Gastroesophageal sphincter (tissue), 4 donors: ENCODE results near the gene STK32B. TPM values are rescaled to one million over a fixed set of nuclear protein-coding genes. Genes with fewer than 3 reads are reported as not detected.

ENCODE experiments used
- ATAC-seq: fragments of 150-250 bp; one replicate; pipeline ENCODE4 v1.9.1; 2016; ENCODE audit warnings: mild to moderate bottlenecking, moderate library complexity
- H3K27ac ChIP-seq, 4 donors: fragments of 200-600 bp; sonication (generic) in 3 of 4; 1 replicate in 3 of 4; 2 replicates in 1 of 4; pipeline ENCODE4 v1.5.1; 2016 to 2019
- H3K27me3 ChIP-seq: fragments of 200-600 bp; sonication (generic); one replicate; pipeline ENCODE4 v1.5.1; 2019
- H3K36me3 ChIP-seq, 2 donors: fragments of 200-600 bp; sonication (generic); one replicate each; pipeline ENCODE4 v1.5.1; 2019; ENCODE audit warnings: control low read depth in 1 of 2
- H3K4me1 ChIP-seq, 3 donors: fragments of 200-600 bp; sonication (generic); 1 replicate in 2 of 3; 2 replicates in 1 of 3; pipeline ENCODE4 v1.5.1; 2016 to 2019; ENCODE audit warnings: control low read depth in 2 of 3
- H3K4me3 ChIP-seq, 2 donors: fragments of 200-600 bp; sonication (generic); one replicate each; pipeline ENCODE4 v1.5.1; 2019; ENCODE audit warnings: mild to moderate bottlenecking in 1 of 2, moderate library complexity in 1 of 2
- H3K9me3 ChIP-seq, 3 donors: fragments of 200-600 bp; sonication (generic); one replicate each; pipeline ENCODE4 v1.5.1; 2017 to 2019; ENCODE audit warnings: control low read depth in 2 of 3
- EP300 ChIP-seq: sonication (generic); formaldehyde crosslinking; IDR thresholded peaks from one replicate; pipeline ENCODE4 v1.6.1; 2017; ENCODE audit warnings: antibody characterized with exemption, mild to moderate bottlenecking
- POLR2A ChIP-seq, 2 donors: fragments of 450-650 bp; IDR thresholded peaks; one replicate each; pipeline ENCODE4 v1.6.1; 2017; ENCODE audit warnings: antibody characterized with exemption in 2 of 2, mild to moderate bottlenecking in 2 of 2, moderate library complexity in 1 of 2
- POLR2AphosphoS5 ChIP-seq: sonication (generic); formaldehyde crosslinking; IDR thresholded peaks from one replicate; pipeline ENCODE4 v1.6.1; 2017; ENCODE audit warnings: antibody characterized with exemption
- WGBS, 2 donors: methylation state at CpG; one replicate each; pipeline ENCODE4 v1.1.5; 2018; ENCODE audit warnings: low coverage in 1 of 2; 5-methylcytosine and 5-hydroxymethylcytosine counted together
- total RNA-seq, 4 donors: library from RNA; depleted of rRNA; stranded (reverse); fragments of >200 nt; gene quantifications; one replicate each; pipeline ENCODE4 v1.1.0, GENCODE V29; 2016
- TF ChIP-seq, protein P1 (sequence below), 4 experiments: fragments of 200-600 bp in 2 of 4; fragments of 450-650 bp in 2 of 4; sonication (generic) in 1 of 4; IDR thresholded peaks; one replicate each; pipeline ENCODE4 v1.5.1; 2017 to 2019; ENCODE audit warnings: antibody characterized with exemption in 4 of 4, mild to moderate bottlenecking in 2 of 4, moderate library complexity in 2 of 4

STK32B gene
- total RNA-seq, 4 donors from 2014 or later: 1.9 to 5.3 (median 2.4) TPM

DNA sequence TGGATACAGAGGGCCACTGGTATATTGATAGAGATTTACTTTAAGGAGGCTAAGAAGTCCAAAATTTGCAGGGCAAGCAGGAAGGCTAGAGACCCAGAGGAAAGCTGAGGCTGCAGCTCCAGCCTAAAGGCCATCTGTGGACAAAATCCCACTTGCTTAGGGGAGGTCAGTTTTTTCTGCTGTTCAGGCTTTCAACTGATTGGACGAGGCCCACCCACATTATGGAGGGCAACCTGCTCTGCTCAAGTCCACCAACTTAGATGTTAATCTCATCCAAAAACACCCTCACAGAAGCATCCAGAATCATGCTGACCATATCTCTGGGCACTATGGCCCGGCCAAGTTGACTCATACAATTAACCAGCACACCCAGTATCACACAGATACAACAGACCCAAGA lies 480.8 kb downstream of the STK32B start:
- Histone ChIP-seq H3K27ac (no peak overlapping the region), H3K9me3 (peaks cover 0 to 10% (median 0%) of the 10 kb centered on the region in 3 donors), H3K36me3 (peaks cover 0 to 76% of the 10 kb centered on the region in 2 donors), H3K4me1 (no peaks in the 10 kb centered on the region), H3K27me3 (no peaks in the 10 kb centered on the region), H3K4me3 (no peak overlapping the region)
- no peak for ATAC-seq
- TF ChIP-seq, protein P1, sequence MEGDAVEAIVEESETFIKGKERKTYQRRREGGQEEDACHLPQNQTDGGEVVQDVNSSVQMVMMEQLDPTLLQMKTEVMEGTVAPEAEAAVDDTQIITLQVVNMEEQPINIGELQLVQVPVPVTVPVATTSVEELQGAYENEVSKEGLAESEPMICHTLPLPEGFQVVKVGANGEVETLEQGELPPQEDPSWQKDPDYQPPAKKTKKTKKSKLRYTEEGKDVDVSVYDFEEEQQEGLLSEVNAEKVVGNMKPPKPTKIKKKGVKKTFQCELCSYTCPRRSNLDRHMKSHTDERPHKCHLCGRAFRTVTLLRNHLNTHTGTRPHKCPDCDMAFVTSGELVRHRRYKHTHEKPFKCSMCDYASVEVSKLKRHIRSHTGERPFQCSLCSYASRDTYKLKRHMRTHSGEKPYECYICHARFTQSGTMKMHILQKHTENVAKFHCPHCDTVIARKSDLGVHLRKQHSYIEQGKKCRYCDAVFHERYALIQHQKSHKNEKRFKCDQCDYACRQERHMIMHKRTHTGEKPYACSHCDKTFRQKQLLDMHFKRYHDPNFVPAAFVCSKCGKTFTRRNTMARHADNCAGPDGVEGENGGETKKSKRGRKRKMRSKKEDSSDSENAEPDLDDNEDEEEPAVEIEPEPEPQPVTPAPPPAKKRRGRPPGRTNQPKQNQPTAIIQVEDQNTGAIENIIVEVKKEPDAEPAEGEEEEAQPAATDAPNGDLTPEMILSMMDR (IDR thresholded peaks at IDR 0.05): no peak
- TF ChIP-seq POLR2A (IDR thresholded peaks at IDR 0.05) (no peak), EP300 (no peak), POLR2AphosphoS5 (no peak)
- 76% methylated on average over 2 of the region's 2 CpGs; no CpG with 5 or more reads in 1 of the 2 donors for WGBS, 2 donors

DNA sequence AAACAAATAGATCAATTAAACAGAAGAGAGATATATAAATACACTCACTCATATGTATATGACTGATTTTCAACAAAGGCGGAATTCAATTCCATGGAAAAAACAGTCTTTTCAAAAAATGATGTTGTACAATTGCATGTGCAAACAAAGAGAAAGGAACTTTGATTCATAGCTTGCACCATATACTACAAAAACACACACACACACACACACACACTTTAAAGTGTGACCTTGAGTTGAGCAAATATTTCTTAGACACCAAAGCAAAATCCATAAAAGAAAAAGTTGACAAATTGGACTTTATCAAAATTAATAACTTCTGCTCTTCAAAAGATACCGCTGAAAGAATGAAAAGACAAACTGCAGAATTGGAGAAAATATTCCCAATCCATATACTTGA lies 488.3 kb downstream of the STK32B start:
- Histone ChIP-seq H3K36me3 (peaks cover 0 to 15% of the 10 kb centered on the region in 2 donors), H3K4me3 (no peak overlapping the region), H3K27ac (no peak overlapping the region), H3K27me3 (no peaks in the 10 kb centered on the region), H3K9me3 (peaks cover 0 to 10% (median 0%) of the 10 kb centered on the region in 3 donors), H3K4me1 (no peaks in the 10 kb centered on the region)
- TF ChIP-seq POLR2AphosphoS5: no peak
- no peak for TF ChIP-seq EP300
- TF ChIP-seq POLR2A (IDR thresholded peaks at IDR 0.05): no peak
- TF ChIP-seq, protein P1 (IDR thresholded peaks at IDR 0.05): no peak
- ATAC-seq: no peak
- WGBS, 2 donors: 83 to 92% methylated on average over 2 of the region's 2 CpGs

- ATAC-seq: no peak
- Histone ChIP-seq H3K36me3 (peaks cover 0 to 3% of the 10 kb centered on the region in 2 donors), H3K27me3 (no peaks in the 10 kb centered on the region), H3K9me3 (no peaks in the 10 kb centered on the region), H3K4me1 (no peaks in the 10 kb centered on the region), H3K4me3 (no peak overlapping the region), H3K27ac (no peak overlapping the region)
- TF ChIP-seq POLR2AphosphoS5 (no peak), POLR2A (IDR thresholded peaks at IDR 0.05) (no peak), EP300 (no peak)
- TF ChIP-seq, protein P1 (IDR thresholded peaks at IDR 0.05): no peak
- WGBS, 2 donors: 79 to 84% methylated on average over 8 to 10 of the region's 10 CpGs
These were observed 489.9 kb downstream of the STK32B start for GRCh38 chr4:5541169-5541568.

DNA sequence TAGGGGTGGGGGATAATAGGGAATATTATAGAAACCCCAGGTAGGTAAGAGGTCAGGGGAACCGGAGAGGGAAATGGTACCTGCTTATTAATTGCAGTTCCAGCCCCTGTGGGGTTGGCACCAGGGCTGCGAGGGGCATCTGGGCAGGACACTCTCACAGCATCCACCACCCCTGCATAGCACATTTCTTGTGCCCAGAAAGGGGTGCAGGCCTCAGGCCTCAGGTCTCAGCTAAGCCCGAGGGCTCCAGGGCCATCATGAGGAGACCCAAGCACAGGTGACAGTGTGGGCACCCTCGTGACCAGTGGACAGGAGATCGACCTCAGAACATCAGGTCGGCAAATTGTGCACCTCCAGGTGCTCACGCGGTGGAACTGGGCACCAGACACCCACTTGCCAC lies 492.4 kb downstream of the STK32B start:
- H3K9me3 ChIP-seq: no peaks in the 10 kb centered on the region
- no peak for TF ChIP-seq EP300
- TF ChIP-seq POLR2A (IDR thresholded peaks at IDR 0.05): no peak
- H3K27ac ChIP-seq: no peak overlapping the region
- H3K36me3 ChIP-seq: peaks cover 0 to 14% of the 10 kb centered on the region in 2 donors
- no peak for ATAC-seq
- no peak overlapping the region for H3K4me3 ChIP-seq
- 80% methylated on average over 6 of the region's 8 CpGs; no CpG with 5 or more reads in 1 of the 2 donors for WGBS, 2 donors
- no peaks in the 10 kb centered on the region for H3K4me1 ChIP-seq
- no peaks in the 10 kb centered on the region for H3K27me3 ChIP-seq

DNA sequence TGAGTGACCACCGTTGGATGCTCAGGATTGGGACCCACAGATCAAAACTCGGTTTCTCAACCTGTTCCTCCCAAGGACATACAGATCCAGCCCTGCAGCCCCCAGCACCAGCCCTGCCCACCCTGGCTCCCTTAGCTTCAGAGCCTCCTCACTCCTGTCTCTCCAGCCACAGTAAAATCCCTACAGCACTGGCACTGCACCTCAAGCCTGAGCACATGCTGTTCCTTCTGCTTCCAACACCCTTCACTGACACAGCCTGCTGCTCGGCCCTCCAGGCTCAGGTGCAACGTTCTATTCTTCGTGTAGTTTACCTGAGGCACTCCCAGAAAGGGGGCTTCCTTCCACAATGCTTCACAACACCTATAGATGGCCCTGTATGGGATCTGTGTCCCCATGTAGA lies 493.5 kb downstream of the STK32B start:
- H3K4me1 ChIP-seq: no peaks in the 10 kb centered on the region
- TF ChIP-seq, protein P1 (IDR thresholded peaks at IDR 0.05): no peak
- no peak for TF ChIP-seq POLR2A (IDR thresholded peaks at IDR 0.05)
- TF ChIP-seq POLR2AphosphoS5: no peak
- no peak for TF ChIP-seq EP300
- WGBS, 2 donors: 76 to 81% methylated on average over 4 of the region's 5 CpGs
- H3K9me3 ChIP-seq: peaks cover 0 to 2% (median 0%) of the 10 kb centered on the region in 3 donors
- no peak for ATAC-seq
- H3K36me3 ChIP-seq: peaks cover 0 to 21% of the 10 kb centered on the region in 2 donors
- no peak overlapping the region for H3K27ac ChIP-seq
- no peaks in the 10 kb centered on the region for H3K27me3 ChIP-seq
- H3K4me3 ChIP-seq: no peak overlapping the region
